Measurements from ENCODE around the gene FLCN. TPM values are rescaled to one million over a fixed set of nuclear protein-coding genes. Genes with fewer than 3 reads are reported as not detected.

Gene FLCN
- total RNA-seq, 1 donor from 2014 or later: 82.0 TPM

GRCh38 chr17:17205368-17206123 lies 31.4 kb downstream of the FLCN start:
- intact Hi-C loops (cut with DNase I): loop anchor here (10.0 kb wide), 1 partner anchor 61 kb away; no protein-coding TSS in a partner anchor
- TF ChIP-seq POLR2AphosphoS5 (IDR thresholded peaks at IDR 0.05; ENCODE audit: insufficient read depth in 1 of 2, low read depth in 1 of 2): peak in 1 of 2 donors; percentile 47
- no peak for TF ChIP-seq POLR2A (IDR thresholded peaks at IDR 0.05)
- Histone ChIP-seq H3K27me3 (no peaks in the 10 kb centered on the region), H3K27ac (peak overlapping the region; percentile 94), H3K9me3 (no peaks in the 10 kb centered on the region), H3K4me1 (peaks cover 50% of the 10 kb centered on the region), H3K4me3 (peak overlapping the region; percentile 56 to 60), H3K36me3 (no peaks in the 10 kb centered on the region)
- no peak for DNase-seq (ENCODE audit: extremely low spot score in 2 of 2)

- Histone ChIP-seq H3K27ac (peak overlapping the region; percentile 94), H3K4me1 (peaks cover 59% of the 10 kb centered on the region), H3K27me3 (no peaks in the 10 kb centered on the region), H3K36me3 (no peaks in the 10 kb centered on the region), H3K9me3 (no peaks in the 10 kb centered on the region), H3K4me3 (peak overlapping the region; percentile 56 to 60)
- intact Hi-C loops (cut with DNase I): loop anchor here (10.0 kb wide), 1 partner anchor 60 kb away; no protein-coding TSS in a partner anchor
- no peak for TF ChIP-seq POLR2AphosphoS5 (IDR thresholded peaks at IDR 0.05; ENCODE audit: insufficient read depth in 1 of 2, low read depth in 1 of 2)
- no peak for TF ChIP-seq POLR2A (IDR thresholded peaks at IDR 0.05)
- TF ChIP-seq CTCF (IDR thresholded peaks at IDR 0.05): no peak
- DNase-seq (ENCODE audit: extremely low spot score in 2 of 2): no peak
These were observed 32.2 kb downstream of the FLCN start for GRCh38 chr17:17204635-17205231.

GRCh38 chr17:17204041-17204591 lies 32.9 kb downstream of the FLCN start:
- Histone ChIP-seq H3K4me3 (no peak overlapping the region), H3K27me3 (no peaks in the 10 kb centered on the region), H3K4me1 (peaks cover 63% of the 10 kb centered on the region), H3K9me3 (no peaks in the 10 kb centered on the region), H3K27ac (peak overlapping the region; percentile 37), H3K36me3 (no peaks in the 10 kb centered on the region)
- intact Hi-C loops (cut with DNase I): loop anchor here (10.0 kb wide), 1 partner anchor 59 kb away; no protein-coding TSS in a partner anchor
- TF ChIP-seq POLR2A (IDR thresholded peaks at IDR 0.05) (no peak), POLR2AphosphoS5 (IDR thresholded peaks at IDR 0.05; ENCODE audit: insufficient read depth in 1 of 2, low read depth in 1 of 2) (no peak), CTCF (IDR thresholded peaks at IDR 0.05) (no peak)
- DNase-seq (ENCODE audit: extremely low spot score in 2 of 2): no peak

- intact Hi-C loops (cut with DNase I): loop anchor here (10.0 kb wide), 1 partner anchor 58 kb away; no protein-coding TSS in a partner anchor
- no peaks in the 10 kb centered on the region for H3K27me3 ChIP-seq
- DNase-seq (ENCODE audit: extremely low spot score in 2 of 2): no peak
- H3K4me1 ChIP-seq: peaks cover 63% of the 10 kb centered on the region
- no peaks in the 10 kb centered on the region for H3K36me3 ChIP-seq
- H3K27ac ChIP-seq: no peak overlapping the region
- H3K9me3 ChIP-seq: no peaks in the 10 kb centered on the region
- H3K4me3 ChIP-seq: no peak overlapping the region
- TF ChIP-seq POLR2A (IDR thresholded peaks at IDR 0.05) (no peak), POLR2AphosphoS5 (IDR thresholded peaks at IDR 0.05; ENCODE audit: insufficient read depth in 1 of 2, low read depth in 1 of 2) (no peak), CTCF (IDR thresholded peaks at IDR 0.05) (no peak)
These were observed 33.7 kb downstream of the FLCN start for GRCh38 chr17:17203173-17203730.

GRCh38 chr17:17201907-17202306 lies 35.1 kb downstream of the FLCN start:
- Histone ChIP-seq H3K27me3 (no peaks in the 10 kb centered on the region), H3K4me1 (peaks cover 62% of the 10 kb centered on the region), H3K27ac (peak overlapping the region; percentile 76), H3K36me3 (no peaks in the 10 kb centered on the region), H3K4me3 (no peak overlapping the region), H3K9me3 (no peaks in the 10 kb centered on the region)
- intact Hi-C loops (cut with DNase I): loop anchor here (10.0 kb wide), 1 partner anchor 57 kb away; no protein-coding TSS in a partner anchor
- no peak for DNase-seq (ENCODE audit: extremely low spot score in 2 of 2)
- TF ChIP-seq CTCF (IDR thresholded peaks at IDR 0.05): no peak
- no peak for TF ChIP-seq POLR2A (IDR thresholded peaks at IDR 0.05)
- TF ChIP-seq POLR2AphosphoS5 (IDR thresholded peaks at IDR 0.05; ENCODE audit: insufficient read depth in 1 of 2, low read depth in 1 of 2): no peak

Data from vagina (tissue), 2 donors.